Endothelial cell (in vitro differentiated cells): Measurements from ENCODE around the gene NOL7. TPM values are rescaled to one million over a fixed set of nuclear protein-coding genes. Genes with fewer than 3 reads are reported as not detected.

Source experiments
- DNase-seq: peaks from one replicate; pipeline ENCODE4 v3.0.0; 2021; ENCODE audit warnings: low spot score
- H3K27ac Mint-ChIP-seq: one replicate; pipeline ENCODE4 v1.8.0; 2021; ENCODE audit warnings: mixed read lengths, inconsistent platforms; ENCODE audit not compliant: unreplicated experiment
- H3K27me3 Mint-ChIP-seq: one replicate; pipeline ENCODE4 v1.8.0; 2021; ENCODE audit warnings: mild to moderate bottlenecking, moderate library complexity, mixed read lengths, inconsistent platforms; ENCODE audit not compliant: unreplicated experiment
- H3K36me3 Mint-ChIP-seq: one replicate; pipeline ENCODE4 v1.8.0; 2021; ENCODE audit warnings: mild to moderate bottlenecking, low read depth, mixed read lengths, inconsistent platforms; ENCODE audit not compliant: unreplicated experiment
- H3K4me1 Mint-ChIP-seq: one replicate; pipeline ENCODE4 v1.8.0; 2021; ENCODE audit warnings: mild to moderate bottlenecking, mixed read lengths, inconsistent platforms; ENCODE audit not compliant: unreplicated experiment
- H3K4me3 Mint-ChIP-seq: one replicate; pipeline ENCODE4 v1.8.0; 2021; ENCODE audit warnings: mild to moderate bottlenecking, mixed read lengths, inconsistent platforms; ENCODE audit not compliant: unreplicated experiment
- H3K9me3 Mint-ChIP-seq: one replicate; pipeline ENCODE4 v1.8.0; 2021; ENCODE audit warnings: mixed read lengths, inconsistent platforms; ENCODE audit not compliant: unreplicated experiment
- CTCF ChIP-seq: fragments of 200-600 bp; sonication (generic); IDR thresholded peaks from one replicate; pipeline ENCODE4 v1.5.0; 2021; ENCODE audit warnings: antibody characterized with exemption; ENCODE audit not compliant: unreplicated experiment
- total RNA-seq: library from RNA; stranded (reverse); fragmentation: NEBNext Ultra II Directional; extraction: Animal tissue kit (Norgen Biotek cat#: 25700); gene quantifications from one replicate; pipeline ENCODE4 v1.2.1, GENCODE V29; 2021; ENCODE audit not compliant: unreplicated experiment

The NOL7 gene
- total RNA-seq, 1 donor from 2014 or later = 43.5 TPM

GRCh38 chr6:13604546-13605416, 10.4 kb upstream of the NOL7 start:
- H3K9me3 Mint-ChIP-seq = no peaks in the 10 kb centered on the region
- no peaks in the 10 kb centered on the region for H3K4me1 Mint-ChIP-seq
- H3K36me3 Mint-ChIP-seq = peaks cover 14% of the 10 kb centered on the region
- H3K4me3 Mint-ChIP-seq = no peak overlapping the region
- no peak overlapping the region for H3K27ac Mint-ChIP-seq
- peaks cover 2% of the 10 kb centered on the region for H3K27me3 Mint-ChIP-seq
- no peak for DNase-seq
- TF ChIP-seq CTCF = no peak

GRCh38 chr6:13605634-13606033, 9.5 kb upstream of the NOL7 start:
- no peak for DNase-seq
- Mint-ChIP-seq H3K27me3 (peaks cover 2% of the 10 kb centered on the region), H3K36me3 (peaks cover 18% of the 10 kb centered on the region), H3K4me3 (no peak overlapping the region), H3K9me3 (no peaks in the 10 kb centered on the region), H3K27ac (no peak overlapping the region), H3K4me1 (no peaks in the 10 kb centered on the region)
- TF ChIP-seq CTCF = no peak

DNA sequence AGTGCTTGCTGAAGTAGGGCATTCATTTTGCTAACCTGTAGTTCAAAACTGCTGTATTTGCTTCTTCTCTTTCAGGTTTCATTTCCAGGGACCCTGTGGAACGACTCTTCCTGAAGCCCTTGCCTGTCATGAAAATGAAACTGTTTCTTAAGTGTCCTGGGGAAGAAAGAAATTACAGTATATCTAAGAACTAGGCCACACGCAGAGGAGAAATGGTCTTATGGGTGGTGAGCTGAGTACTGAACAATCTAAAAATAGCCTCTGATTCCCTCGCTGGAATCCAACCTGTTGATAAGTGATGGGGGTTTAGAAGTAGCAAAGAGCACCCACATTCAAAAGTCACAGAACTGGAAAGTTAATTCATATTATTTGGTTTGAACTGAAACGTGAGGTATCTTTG, 3.4 kb upstream of the NOL7 start:
- DNase-seq = no peak
- Mint-ChIP-seq H3K36me3 (peaks cover 8% of the 10 kb centered on the region), H3K9me3 (no peaks in the 10 kb centered on the region), H3K4me1 (peaks cover 19% of the 10 kb centered on the region), H3K27ac (peak overlapping the region; percentile 12), H3K27me3 (peaks cover 6% of the 10 kb centered on the region), H3K4me3 (no peak overlapping the region)
- TF ChIP-seq CTCF = no peak

DNA sequence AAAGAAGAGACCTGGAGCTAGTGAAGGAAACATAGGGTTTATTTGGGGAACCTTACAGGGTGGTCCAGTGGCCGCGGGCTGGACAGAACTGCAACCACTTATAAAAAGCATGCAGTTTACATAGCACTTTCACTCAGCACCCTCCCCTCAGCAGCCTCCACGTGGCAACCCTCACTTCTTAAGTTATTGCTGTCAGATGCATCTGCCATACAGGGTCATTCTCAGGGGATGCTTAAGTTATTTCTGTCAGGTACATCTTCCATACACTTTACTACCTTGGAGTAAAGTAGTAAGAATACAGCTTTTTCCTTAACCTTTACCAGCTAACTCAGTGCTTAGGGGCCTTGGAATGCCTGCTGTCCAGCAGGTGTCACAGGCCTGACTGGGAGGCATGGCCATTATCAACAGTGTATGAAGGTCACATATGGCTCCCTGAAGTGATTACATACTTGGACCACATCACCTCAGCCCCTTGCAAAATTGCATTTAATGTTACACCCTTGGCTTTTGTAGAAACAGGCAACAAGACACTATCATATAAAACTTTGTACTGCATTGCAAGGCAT, 2.0 kb upstream of the NOL7 start:
- no peak for DNase-seq
- H3K27ac Mint-ChIP-seq = no peak overlapping the region
- peaks cover 28% of the 10 kb centered on the region for H3K4me1 Mint-ChIP-seq
- peaks cover 9% of the 10 kb centered on the region for H3K27me3 Mint-ChIP-seq
- H3K9me3 Mint-ChIP-seq = no peaks in the 10 kb centered on the region
- no peak overlapping the region for H3K4me3 Mint-ChIP-seq
- peaks cover 18% of the 10 kb centered on the region for H3K36me3 Mint-ChIP-seq
- no peak for TF ChIP-seq CTCF
